Keratinocyte (primary cell): Measurements from ENCODE around the gene SPOP.

Experiments
- EZH2 ChIP-seq: IDR thresholded peaks from one replicate; pipeline ENCODE4 v1.6.1; 2012; ENCODE audit warnings: inconsistent platforms, mild to moderate bottlenecking, low read length, moderate library complexity
- TF ChIP-seq, protein P1 (sequence below), 3 experiments: IDR thresholded peaks in 1 of 3; conservative IDR thresholded peaks in 1 of 3; optimal IDR thresholded peaks in 1 of 3; 2 replicates in 2 of 3; 3 replicates in 1 of 3; pipeline versions ENCODE3 to v1.5.1; 2011; ENCODE audit warnings: low read length in 3 of 3, mild to moderate bottlenecking in 3 of 3, moderate library complexity in 2 of 3, control low read depth in 1 of 3, inconsistent platforms in 1 of 3; ENCODE audit not compliant: insufficient read depth in 2 of 3; ENCODE audit errors: extremely low read depth in 1 of 3

DNA sequence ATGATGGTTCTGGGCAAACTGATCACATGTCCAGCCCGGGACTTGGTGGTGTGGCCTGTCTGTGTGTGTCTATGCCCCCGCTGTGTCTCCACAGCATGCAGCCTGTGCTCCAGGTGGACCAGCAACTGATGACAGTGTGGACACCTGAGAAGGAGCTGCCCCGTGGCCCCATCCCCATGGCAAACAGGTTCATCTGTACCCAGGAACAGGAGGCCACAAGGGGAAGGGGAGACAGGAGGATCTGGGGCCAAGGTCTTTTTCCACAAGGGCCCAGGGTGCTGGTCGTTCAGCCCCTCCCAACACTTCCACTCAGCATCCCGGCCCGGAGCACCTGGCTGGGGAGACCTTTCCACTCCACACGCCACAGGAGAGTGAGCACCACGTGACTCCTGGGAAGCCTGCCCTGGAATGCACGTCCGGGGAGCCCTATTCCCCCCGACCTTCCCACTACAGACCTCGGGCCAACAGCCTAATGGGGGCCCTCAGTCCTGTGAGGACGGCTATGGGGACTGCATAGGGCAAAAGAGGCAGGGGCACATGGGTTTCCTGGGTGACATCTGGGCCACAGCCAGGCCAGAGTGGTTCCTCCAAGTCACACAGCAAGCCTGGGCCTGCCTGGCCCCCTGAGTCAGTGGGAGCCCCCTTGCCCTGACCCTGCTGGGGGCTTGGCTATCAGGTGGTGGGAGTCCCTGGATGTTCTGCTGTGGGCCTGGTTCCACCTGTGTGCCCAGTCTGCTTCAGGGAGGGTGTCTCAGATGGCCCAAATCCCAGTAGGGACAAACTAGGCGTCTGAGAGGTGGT lies 123.0 kb downstream of the SPOP start:
- TF ChIP-seq, protein P1, sequence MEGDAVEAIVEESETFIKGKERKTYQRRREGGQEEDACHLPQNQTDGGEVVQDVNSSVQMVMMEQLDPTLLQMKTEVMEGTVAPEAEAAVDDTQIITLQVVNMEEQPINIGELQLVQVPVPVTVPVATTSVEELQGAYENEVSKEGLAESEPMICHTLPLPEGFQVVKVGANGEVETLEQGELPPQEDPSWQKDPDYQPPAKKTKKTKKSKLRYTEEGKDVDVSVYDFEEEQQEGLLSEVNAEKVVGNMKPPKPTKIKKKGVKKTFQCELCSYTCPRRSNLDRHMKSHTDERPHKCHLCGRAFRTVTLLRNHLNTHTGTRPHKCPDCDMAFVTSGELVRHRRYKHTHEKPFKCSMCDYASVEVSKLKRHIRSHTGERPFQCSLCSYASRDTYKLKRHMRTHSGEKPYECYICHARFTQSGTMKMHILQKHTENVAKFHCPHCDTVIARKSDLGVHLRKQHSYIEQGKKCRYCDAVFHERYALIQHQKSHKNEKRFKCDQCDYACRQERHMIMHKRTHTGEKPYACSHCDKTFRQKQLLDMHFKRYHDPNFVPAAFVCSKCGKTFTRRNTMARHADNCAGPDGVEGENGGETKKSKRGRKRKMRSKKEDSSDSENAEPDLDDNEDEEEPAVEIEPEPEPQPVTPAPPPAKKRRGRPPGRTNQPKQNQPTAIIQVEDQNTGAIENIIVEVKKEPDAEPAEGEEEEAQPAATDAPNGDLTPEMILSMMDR (optimal IDR thresholded peaks at IDR 0.05 in 1 of 3, IDR thresholded peaks at IDR 0.05 in 1 of 3, conservative IDR thresholded peaks at IDR 0.05 in 1 of 3; ENCODE audit: extremely low read depth in 1 of 3, insufficient read depth in 2 of 3, low read length in 3 of 3): no peak
- TF ChIP-seq EZH2: no peak
